ENCODE data around the gene RGS18.
"Not testable (repeated sequence)": the region's sequence is repeated elsewhere in the genome, so short reads cannot be mapped to it uniquely, and the experiment has no call there.

Gene RGS18

DNA sequence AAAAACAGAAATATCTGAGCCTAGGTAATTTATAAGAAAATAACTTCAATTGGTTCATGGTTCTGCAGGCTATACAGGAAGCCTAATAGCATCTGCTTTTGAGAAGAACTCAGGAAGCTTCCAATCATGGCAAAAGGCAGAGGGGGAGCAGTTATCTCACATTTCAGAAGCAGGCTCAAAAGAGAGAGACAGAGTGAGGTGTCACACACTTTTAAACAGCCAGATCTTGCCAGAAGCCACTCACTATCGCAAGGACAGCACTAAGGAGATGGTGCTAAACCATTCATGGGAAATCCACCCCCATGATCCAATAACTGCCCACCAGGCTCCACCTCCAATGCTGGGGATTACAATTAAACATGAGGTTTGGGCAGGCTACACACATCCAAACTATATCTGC is 25.5 kb downstream of the RGS18 start:
- Histone ChIP-seq H3K4me1 (ENCODE audit: insufficient read depth, low read length) (no peaks in the 10 kb centered on the region), H3K36me3 (ENCODE audit: insufficient read depth, low read length) (no peaks in the 10 kb centered on the region), H3K9me3 (ENCODE audit: control insufficient read depth, insufficient read depth, low read length) (no peaks in the 10 kb centered on the region), H3K9ac (ENCODE audit: low read depth, low read length) (no peak overlapping the region)

DNA sequence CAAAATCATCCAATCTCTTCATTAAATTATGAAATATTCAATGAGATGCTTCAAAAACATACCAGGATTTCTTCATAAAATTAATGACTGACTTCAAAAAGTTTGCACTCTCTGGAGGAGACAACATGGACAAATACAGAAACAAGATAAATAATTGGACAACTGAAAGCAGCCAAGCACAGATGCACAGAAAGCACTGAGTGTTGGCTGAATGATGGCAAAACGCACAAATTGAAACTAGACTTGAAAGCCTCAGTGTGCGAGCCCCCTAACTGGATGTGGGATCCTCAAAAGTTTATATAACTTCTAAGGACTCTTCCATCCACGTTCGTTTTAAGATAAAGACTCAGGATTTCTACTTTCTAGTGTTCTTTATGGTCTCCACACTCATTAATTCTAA is 27.9 kb downstream of the RGS18 start:
- Histone ChIP-seq H3K4me1 (ENCODE audit: insufficient read depth, low read length) (no peaks in the 10 kb centered on the region), H3K9me3 (ENCODE audit: control insufficient read depth, insufficient read depth, low read length) (no peaks in the 10 kb centered on the region), H3K36me3 (ENCODE audit: insufficient read depth, low read length) (no peaks in the 10 kb centered on the region), H3K9ac (ENCODE audit: low read depth, low read length) (no peak overlapping the region)

GRCh38 chr1:192190066-192190465 is 31.8 kb downstream of the RGS18 start:
- H3K4me1 ChIP-seq (ENCODE audit: insufficient read depth, low read length), result no peaks in the 10 kb centered on the region
- H3K9me3 ChIP-seq (ENCODE audit: control insufficient read depth, insufficient read depth, low read length), result no peaks in the 10 kb centered on the region
- H3K36me3 ChIP-seq (ENCODE audit: insufficient read depth, low read length), result no peaks in the 10 kb centered on the region
- no peak overlapping the region for H3K9ac ChIP-seq (ENCODE audit: low read depth, low read length)

DNA sequence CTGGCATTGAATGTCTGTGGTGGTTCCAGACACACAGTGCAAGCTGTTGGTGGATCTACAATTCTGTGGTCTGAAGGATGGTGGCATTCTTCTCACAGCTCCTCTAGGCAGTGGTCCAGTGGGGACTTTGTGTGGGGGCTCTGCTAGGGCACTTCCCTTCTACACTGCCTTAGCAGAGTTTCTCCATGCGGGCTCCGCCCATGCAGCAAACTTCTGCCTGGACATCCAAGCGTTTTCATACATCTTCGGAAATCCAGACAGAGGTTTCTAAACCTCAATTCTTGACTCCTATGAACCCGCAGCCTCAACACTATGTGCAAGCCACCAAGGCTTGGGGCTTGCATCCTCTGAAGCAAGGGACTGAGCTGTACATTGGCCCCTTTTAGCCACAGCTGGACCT is 43.0 kb downstream of the RGS18 start:
- peaks cover 7% of the 10 kb centered on the region; the same call in 1 of the 2 replicates for H3K9me3 ChIP-seq (ENCODE audit: control insufficient read depth, insufficient read depth, low read length)
- no peaks in the 10 kb centered on the region for H3K4me1 ChIP-seq (ENCODE audit: insufficient read depth, low read length)
- no peak overlapping the region for H3K9ac ChIP-seq (ENCODE audit: low read depth, low read length)
- H3K36me3 ChIP-seq (ENCODE audit: insufficient read depth, low read length), result no peaks in the 10 kb centered on the region

GRCh38 chr1:192224396-192224795 is 66.1 kb downstream of the RGS18 start:
- Histone ChIP-seq H3K4me1 (ENCODE audit: insufficient read depth, low read length) (no peaks in the 10 kb centered on the region), H3K9me3 (ENCODE audit: control insufficient read depth, insufficient read depth, low read length) (no peaks in the 10 kb centered on the region), H3K36me3 (ENCODE audit: insufficient read depth, low read length) (no peaks in the 10 kb centered on the region), H3K9ac (ENCODE audit: low read depth, low read length) (no peak overlapping the region)

GRCh38 chr1:192224846-192225245 is 66.6 kb downstream of the RGS18 start:
- H3K9ac ChIP-seq (ENCODE audit: low read depth, low read length), result no peak overlapping the region
- H3K36me3 ChIP-seq (ENCODE audit: insufficient read depth, low read length), result no peaks in the 10 kb centered on the region
- H3K4me1 ChIP-seq (ENCODE audit: insufficient read depth, low read length), result no peaks in the 10 kb centered on the region
- H3K9me3 ChIP-seq (ENCODE audit: control insufficient read depth, insufficient read depth, low read length), result no peaks in the 10 kb centered on the region

DNA sequence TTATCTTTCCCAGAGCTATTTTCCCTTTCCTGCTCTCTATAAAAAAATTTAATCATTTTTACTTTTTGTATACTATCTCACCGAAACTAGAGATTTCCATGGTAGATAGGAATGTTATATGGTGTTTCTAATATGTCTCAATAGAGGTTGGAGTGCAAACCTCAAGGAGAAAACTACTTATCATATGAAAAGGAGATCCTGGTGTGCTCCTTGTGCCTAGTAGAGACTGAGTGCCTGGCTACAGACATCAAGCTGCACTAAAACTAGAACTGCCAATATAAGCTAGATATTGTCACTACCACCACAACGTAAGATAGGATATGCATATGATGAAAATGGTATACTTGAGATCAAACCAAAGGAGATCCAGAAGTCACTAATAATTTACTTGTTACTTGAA is 67.0 kb downstream of the RGS18 start:
- Histone ChIP-seq H3K9me3 (ENCODE audit: control insufficient read depth, insufficient read depth, low read length) (no peaks in the 10 kb centered on the region), H3K4me1 (ENCODE audit: insufficient read depth, low read length) (no peaks in the 10 kb centered on the region), H3K9ac (ENCODE audit: low read depth, low read length) (no peak overlapping the region), H3K36me3 (ENCODE audit: insufficient read depth, low read length) (no peaks in the 10 kb centered on the region)

DNA sequence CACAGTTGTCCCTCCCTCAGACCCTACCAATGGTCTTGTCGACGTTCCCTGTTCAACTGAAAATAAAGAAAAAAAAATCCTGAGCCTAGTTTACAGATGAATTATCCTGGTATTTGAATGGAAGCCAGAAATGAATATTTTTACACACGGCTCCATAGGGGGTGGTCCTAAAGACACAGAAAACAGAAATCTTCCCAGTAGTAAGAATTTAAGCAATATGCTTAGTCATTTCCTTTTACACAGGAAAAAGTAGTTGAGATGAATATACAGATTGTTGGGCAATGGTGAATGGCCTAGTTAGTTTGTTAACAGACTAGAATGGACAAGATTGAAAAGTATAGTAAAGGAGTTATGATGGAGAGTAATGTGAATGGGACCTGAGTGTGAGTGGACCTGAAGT is 67.4 kb downstream of the RGS18 start:
- H3K9ac ChIP-seq (ENCODE audit: low read depth, low read length), result no peak overlapping the region
- no peaks in the 10 kb centered on the region for H3K36me3 ChIP-seq (ENCODE audit: insufficient read depth, low read length)
- no peaks in the 10 kb centered on the region for H3K9me3 ChIP-seq (ENCODE audit: control insufficient read depth, insufficient read depth, low read length)
- no peaks in the 10 kb centered on the region for H3K4me1 ChIP-seq (ENCODE audit: insufficient read depth, low read length)

DNA sequence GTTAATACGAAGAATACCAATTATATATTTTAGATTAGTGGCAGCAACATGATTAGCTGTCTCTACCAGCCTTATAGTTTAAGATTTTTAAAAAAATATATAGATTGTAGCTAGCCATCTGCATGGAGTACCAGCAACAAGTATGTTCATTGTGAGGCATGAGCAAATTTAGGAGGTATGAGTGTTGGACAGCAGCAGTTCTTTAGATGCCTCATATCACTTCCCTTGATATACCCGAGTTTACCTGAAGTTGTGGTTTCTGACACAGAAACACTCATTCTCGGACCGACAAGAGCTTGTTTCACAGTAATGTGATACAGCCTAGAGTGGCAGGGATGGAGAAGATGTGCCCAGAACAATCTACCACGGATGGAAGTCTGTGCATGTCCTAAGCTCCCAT is 69.1 kb downstream of the RGS18 start:
- no peaks in the 10 kb centered on the region for H3K36me3 ChIP-seq (ENCODE audit: insufficient read depth, low read length)
- H3K4me1 ChIP-seq (ENCODE audit: insufficient read depth, low read length), result no peaks in the 10 kb centered on the region
- H3K9me3 ChIP-seq (ENCODE audit: control insufficient read depth, insufficient read depth, low read length), result no peaks in the 10 kb centered on the region
- H3K9ac ChIP-seq (ENCODE audit: low read depth, low read length), result no peak overlapping the region

GRCh38 chr1:192227980-192228379 is 69.7 kb downstream of the RGS18 start:
- H3K9me3 ChIP-seq (ENCODE audit: control insufficient read depth, insufficient read depth, low read length); H3K4me1 ChIP-seq (ENCODE audit: insufficient read depth, low read length); H3K9ac ChIP-seq (ENCODE audit: low read depth, low read length); H3K36me3 ChIP-seq (ENCODE audit: insufficient read depth, low read length): not testable (repeated sequence)

GRCh38 chr1:192232817-192233417 is 74.7 kb downstream of the RGS18 start:
- Histone ChIP-seq H3K4me1 (ENCODE audit: insufficient read depth, low read length) (no peaks in the 10 kb centered on the region), H3K9ac (ENCODE audit: low read depth, low read length) (no peak overlapping the region), H3K36me3 (ENCODE audit: insufficient read depth, low read length) (no peaks in the 10 kb centered on the region), H3K9me3 (ENCODE audit: control insufficient read depth, insufficient read depth, low read length) (no peaks in the 10 kb centered on the region)

DNA sequence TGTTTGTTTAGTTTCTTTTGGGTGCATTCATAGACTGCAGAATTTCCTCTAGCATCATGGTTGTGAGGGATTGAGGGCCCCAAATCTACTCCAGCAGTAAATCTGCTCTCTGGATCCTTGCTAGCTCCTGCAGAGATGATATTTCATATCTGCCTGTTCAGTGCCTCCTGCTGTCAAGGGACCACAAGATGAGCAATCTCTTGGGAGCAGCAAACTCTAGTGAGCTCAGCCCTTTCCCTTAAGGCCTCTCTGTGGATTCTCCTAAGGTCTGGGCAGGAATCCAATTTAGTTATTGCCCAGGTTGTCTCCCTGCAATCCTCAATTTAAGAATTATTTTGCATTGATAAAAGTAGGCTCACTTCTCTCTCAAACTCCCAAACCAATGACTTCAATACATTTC is 76.9 kb downstream of the RGS18 start:
- no peaks in the 10 kb centered on the region for H3K36me3 ChIP-seq (ENCODE audit: insufficient read depth, low read length)
- no peak overlapping the region for H3K9ac ChIP-seq (ENCODE audit: low read depth, low read length)
- no peaks in the 10 kb centered on the region for H3K9me3 ChIP-seq (ENCODE audit: control insufficient read depth, insufficient read depth, low read length)
- H3K4me1 ChIP-seq (ENCODE audit: insufficient read depth, low read length), result no peaks in the 10 kb centered on the region
